ENCODE data around the gene PRPH2.

PRPH2 gene

GRCh38 chr6:42722497-42722896, at the start of gene PRPH2:
TSS of gene PRPH2 (minus strand) at chr6:42722597. CDS start at chr6:42722334, 263 bp downstream.
- no peak for DNase-seq (ENCODE audit: low read depth, low spot score)

GRCh38 chr6:42771741-42772100, 49.3 kb upstream of the PRPH2 start:
- DNase-seq (ENCODE audit: low read depth, low spot score) = no peak

- DNase-seq (ENCODE audit: low read depth, low spot score) = no peak
Observed at GRCh38 chr6:42769836-42770235, 47.4 kb upstream of the PRPH2 start.

GRCh38 chr6:42769051-42769450, 46.7 kb upstream of the PRPH2 start:
- DNase-seq (ENCODE audit: low read depth, low spot score) = no peak

- no peak for DNase-seq (ENCODE audit: low read depth, low spot score)
Observed at GRCh38 chr6:42766163-42766670, 43.8 kb upstream of the PRPH2 start.

GRCh38 chr6:42764911-42765648, 42.7 kb upstream of the PRPH2 start:
- DNase-seq (ENCODE audit: low read depth, low spot score) = no peak

GRCh38 chr6:42762950-42763349, 40.6 kb upstream of the PRPH2 start:
- DNase-seq (ENCODE audit: low read depth, low spot score) = no peak

- no peak for DNase-seq (ENCODE audit: low read depth, low spot score)
Observed at GRCh38 chr6:42762426-42762859, 40.0 kb upstream of the PRPH2 start.

- DNase-seq (ENCODE audit: low read depth, low spot score) = no peak
Observed at GRCh38 chr6:42761287-42762067, 39.1 kb upstream of the PRPH2 start.

GRCh38 chr6:42758756-42759430, 36.5 kb upstream of the PRPH2 start:
- no peak for DNase-seq (ENCODE audit: low read depth, low spot score)

- DNase-seq (ENCODE audit: low read depth, low spot score) = peak; percentile 55
Observed at GRCh38 chr6:42756722-42757121, 34.3 kb upstream of the PRPH2 start.

GRCh38 chr6:42754759-42755158, 32.4 kb upstream of the PRPH2 start:
- DNase-seq (ENCODE audit: low read depth, low spot score) = no peak

GRCh38 chr6:42751055-42751454, 28.7 kb upstream of the PRPH2 start:
- no peak for DNase-seq (ENCODE audit: low read depth, low spot score)

- no peak for DNase-seq (ENCODE audit: low read depth, low spot score)
Observed at GRCh38 chr6:42748203-42748898, 26.0 kb upstream of the PRPH2 start.

- DNase-seq (ENCODE audit: low read depth, low spot score) = peak; percentile 98
Observed at GRCh38 chr6:42746463-42747391, 24.3 kb upstream of the PRPH2 start.

- peak; percentile 97 for DNase-seq (ENCODE audit: low read depth, low spot score)
Observed at GRCh38 chr6:42745640-42746462, 23.5 kb upstream of the PRPH2 start, which contains the start of gene TBCC. TSS of gene TBCC (minus strand) at chr6:42746103. CDS start at chr6:42746073, 30 bp downstream.

GRCh38 chr6:42745083-42745639, 22.8 kb upstream of the PRPH2 start:
- peak; percentile 72 for DNase-seq (ENCODE audit: low read depth, low spot score)

GRCh38 chr6:42744351-42744893, 22.0 kb upstream of the PRPH2 start:
- peak; percentile 23 for DNase-seq (ENCODE audit: low read depth, low spot score)
